ENCODE results near the gene RAPGEF5.

- TF ChIP-seq, protein P1, sequence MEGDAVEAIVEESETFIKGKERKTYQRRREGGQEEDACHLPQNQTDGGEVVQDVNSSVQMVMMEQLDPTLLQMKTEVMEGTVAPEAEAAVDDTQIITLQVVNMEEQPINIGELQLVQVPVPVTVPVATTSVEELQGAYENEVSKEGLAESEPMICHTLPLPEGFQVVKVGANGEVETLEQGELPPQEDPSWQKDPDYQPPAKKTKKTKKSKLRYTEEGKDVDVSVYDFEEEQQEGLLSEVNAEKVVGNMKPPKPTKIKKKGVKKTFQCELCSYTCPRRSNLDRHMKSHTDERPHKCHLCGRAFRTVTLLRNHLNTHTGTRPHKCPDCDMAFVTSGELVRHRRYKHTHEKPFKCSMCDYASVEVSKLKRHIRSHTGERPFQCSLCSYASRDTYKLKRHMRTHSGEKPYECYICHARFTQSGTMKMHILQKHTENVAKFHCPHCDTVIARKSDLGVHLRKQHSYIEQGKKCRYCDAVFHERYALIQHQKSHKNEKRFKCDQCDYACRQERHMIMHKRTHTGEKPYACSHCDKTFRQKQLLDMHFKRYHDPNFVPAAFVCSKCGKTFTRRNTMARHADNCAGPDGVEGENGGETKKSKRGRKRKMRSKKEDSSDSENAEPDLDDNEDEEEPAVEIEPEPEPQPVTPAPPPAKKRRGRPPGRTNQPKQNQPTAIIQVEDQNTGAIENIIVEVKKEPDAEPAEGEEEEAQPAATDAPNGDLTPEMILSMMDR (optimal IDR thresholded peaks at IDR 0.05 in 1 of 3, IDR thresholded peaks at IDR 0.05 in 1 of 3, conservative IDR thresholded peaks at IDR 0.05 in 1 of 3; ENCODE audit: extremely low read depth in 1 of 3, insufficient read depth in 2 of 3, low read length in 3 of 3) = no peak
- TF ChIP-seq EZH2 (IDR thresholded peaks at IDR 0.05; ENCODE audit: low read length) = no peak
Observed at GRCh38 chr7:22190736-22191135, 166.2 kb downstream of the RAPGEF5 start.

Measured in keratinocyte (primary cell).